B cell (primary cell): ENCODE measurements around the gene ZNF35.

Experiments
- EZH2 ChIP-seq: IDR thresholded peaks from 2 replicates; pipeline ENCODE4 v1.6.1; 2012; ENCODE audit warnings: borderline replicate concordance, low read depth, mild to moderate bottlenecking, moderate library complexity, low read length; ENCODE audit not compliant: insufficient read depth, poor library complexity, severe bottlenecking
- TF ChIP-seq, protein P1 (sequence below): fragments of 200-600 bp; IDR thresholded peaks from one replicate; pipeline ENCODE4 v1.8.0; 2022; ENCODE audit warnings: antibody characterized with exemption, mild to moderate bottlenecking

- TF ChIP-seq, protein P1, sequence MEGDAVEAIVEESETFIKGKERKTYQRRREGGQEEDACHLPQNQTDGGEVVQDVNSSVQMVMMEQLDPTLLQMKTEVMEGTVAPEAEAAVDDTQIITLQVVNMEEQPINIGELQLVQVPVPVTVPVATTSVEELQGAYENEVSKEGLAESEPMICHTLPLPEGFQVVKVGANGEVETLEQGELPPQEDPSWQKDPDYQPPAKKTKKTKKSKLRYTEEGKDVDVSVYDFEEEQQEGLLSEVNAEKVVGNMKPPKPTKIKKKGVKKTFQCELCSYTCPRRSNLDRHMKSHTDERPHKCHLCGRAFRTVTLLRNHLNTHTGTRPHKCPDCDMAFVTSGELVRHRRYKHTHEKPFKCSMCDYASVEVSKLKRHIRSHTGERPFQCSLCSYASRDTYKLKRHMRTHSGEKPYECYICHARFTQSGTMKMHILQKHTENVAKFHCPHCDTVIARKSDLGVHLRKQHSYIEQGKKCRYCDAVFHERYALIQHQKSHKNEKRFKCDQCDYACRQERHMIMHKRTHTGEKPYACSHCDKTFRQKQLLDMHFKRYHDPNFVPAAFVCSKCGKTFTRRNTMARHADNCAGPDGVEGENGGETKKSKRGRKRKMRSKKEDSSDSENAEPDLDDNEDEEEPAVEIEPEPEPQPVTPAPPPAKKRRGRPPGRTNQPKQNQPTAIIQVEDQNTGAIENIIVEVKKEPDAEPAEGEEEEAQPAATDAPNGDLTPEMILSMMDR: no peak
- no peak for TF ChIP-seq EZH2
Measured at GRCh38 chr3:44649709-44650108, 1.2 kb downstream of the ZNF35 start.
